NCI-H1092 (cell line): ENCODE data around the gene MAPK8IP1.
"Not testable (repeated sequence)": the region's sequence is repeated elsewhere in the genome, so short reads cannot be mapped to it uniquely, and the experiment has no call there.

Experiments used
- DNase-seq: peaks from one replicate; lab custom pipeline; 2025; lab: John Stamatoyannopoulos, UW

Gene MAPK8IP1

GRCh38 chr11:45890886-45891550 lies 5.6 kb downstream of the MAPK8IP1 start:
- no peak for DNase-seq

DNA sequence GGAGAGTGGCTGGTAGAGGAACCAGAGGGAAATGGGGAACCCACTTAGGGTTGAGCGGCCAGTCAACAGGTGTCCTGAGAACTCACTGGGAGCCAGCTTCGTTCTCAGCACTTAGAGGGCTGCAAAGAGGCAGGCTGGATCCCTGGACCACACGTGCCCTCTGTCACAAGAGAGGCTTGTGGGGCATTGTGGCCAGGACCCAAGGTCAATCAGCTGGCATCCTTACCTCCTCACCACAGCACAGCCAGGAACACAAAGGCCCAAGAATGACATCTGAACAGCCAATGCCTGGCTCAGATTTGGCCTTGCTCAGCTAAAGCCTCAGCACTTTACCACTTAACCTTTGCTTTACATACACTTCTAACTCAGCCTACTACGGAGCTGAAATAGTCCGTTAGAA lies 7.4 kb downstream of the MAPK8IP1 start:
- no peak for DNase-seq

DNA sequence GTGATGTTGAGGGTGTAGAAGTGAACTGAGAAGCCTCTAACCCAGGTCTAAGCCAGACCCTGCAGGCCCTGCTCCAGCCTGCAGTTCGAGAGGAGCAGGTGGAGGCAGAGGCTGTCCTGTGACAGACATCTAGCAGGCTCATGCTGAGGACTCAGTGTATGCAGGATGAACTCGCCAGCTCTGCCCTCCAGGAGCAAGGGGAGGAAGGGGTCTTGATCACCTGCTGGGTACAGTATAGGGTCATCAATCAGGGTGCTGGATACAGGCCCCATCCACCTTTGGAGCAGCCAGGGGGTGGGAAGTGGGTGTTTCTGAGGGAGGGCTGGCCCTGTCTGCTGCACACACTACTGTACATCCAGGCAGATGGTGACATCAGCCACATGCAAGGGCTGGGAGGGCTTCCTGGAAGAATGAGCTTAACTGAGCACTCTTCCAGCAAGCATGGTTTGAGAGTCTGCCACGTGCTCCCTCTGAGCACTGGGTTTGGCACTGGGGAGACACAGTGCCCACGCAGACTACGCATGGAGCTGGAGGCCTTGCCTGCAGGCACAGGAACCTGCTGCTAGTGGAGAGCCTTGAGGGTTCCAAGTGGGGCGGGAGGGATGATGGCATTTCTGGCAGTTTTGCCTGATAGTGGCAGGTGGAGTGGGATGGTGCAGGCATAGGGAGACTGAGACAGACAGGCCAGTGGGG lies 9.2 kb downstream of the MAPK8IP1 start:
- DNase-seq = no peak

GRCh38 chr11:45895553-45896259 lies 10.3 kb downstream of the MAPK8IP1 start:
- DNase-seq = no peak

DNA sequence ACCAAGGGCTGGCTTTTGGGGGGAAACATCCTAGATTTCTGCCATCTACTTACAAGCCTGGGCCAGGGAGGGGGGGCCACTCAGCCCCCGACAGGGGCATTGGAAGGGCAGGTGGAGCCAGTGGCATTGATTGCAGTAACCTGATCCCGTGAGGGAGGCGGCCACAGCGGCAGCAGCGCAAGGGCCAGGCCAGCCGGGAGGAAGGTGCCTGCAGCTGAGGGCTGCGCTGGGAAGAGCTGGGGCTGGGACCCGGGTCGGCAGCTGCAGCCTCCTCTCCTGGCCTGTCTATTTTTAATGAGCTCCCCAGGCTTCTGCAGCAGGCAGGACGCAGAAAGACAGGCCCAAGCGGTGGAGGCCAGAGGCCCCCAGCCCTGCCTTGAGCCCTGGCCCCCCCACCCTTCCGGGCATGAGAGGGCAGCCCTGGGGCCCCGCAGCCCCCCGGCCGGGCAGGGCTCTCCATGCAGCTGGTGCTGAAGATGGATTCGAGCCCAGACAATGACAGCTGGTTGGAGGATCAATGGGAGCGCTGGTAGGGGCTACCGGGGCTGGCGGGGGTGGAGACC lies 11.1 kb downstream of the MAPK8IP1 start:
- DNase-seq = peak; percentile 91

GRCh38 chr11:45897556-45897955 lies 12.1 kb downstream of the MAPK8IP1 start:
- DNase-seq = no peak

- no peak for DNase-seq
These were observed 13.6 kb downstream of the MAPK8IP1 start for GRCh38 chr11:45899086-45899447.

DNA sequence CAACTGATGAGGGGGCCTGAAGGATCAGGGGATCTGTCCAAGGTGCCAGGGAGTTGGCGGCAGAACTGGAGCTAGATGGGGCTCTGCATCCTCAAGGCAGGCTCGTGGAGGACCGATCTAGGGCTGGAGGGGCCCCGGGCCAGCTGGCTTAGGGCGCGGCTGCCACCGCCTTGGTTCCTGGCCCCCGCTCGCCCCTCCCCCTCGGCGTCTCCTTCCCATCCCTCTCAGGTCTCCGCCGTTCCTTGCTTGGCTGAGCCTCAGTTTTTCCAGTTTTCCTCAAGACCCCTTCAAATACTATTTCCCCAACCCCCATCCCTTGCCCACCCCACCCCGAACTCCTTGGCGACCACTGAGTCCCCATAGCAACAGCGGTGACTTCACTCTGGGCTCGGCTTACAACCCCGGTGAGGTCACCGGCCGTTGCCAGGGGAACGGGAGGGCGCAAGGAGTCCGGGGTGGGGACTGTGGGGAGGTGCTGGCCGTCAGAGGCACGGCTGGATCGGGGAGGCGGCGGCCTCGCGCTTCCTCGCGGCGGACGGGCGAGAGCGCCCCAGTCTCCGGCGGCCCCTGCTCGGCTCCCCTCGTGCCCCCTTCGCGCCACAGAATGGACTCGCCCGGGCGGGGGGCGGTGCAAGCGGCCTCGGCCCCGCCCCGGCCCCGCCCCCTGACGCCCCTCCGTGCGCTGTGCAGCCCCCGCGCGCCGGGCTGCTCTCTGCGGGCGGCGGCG lies 14.2 kb downstream of the MAPK8IP1 start:
- DNase-seq = peak; percentile 95

GRCh38 chr11:45900175-45900800 lies 14.8 kb downstream of the MAPK8IP1 start:
- DNase-seq = not testable (repeated sequence)

- peak; percentile 47 for DNase-seq
These were observed 15.6 kb downstream of the MAPK8IP1 start for GRCh38 chr11:45900916-45901617.

DNA sequence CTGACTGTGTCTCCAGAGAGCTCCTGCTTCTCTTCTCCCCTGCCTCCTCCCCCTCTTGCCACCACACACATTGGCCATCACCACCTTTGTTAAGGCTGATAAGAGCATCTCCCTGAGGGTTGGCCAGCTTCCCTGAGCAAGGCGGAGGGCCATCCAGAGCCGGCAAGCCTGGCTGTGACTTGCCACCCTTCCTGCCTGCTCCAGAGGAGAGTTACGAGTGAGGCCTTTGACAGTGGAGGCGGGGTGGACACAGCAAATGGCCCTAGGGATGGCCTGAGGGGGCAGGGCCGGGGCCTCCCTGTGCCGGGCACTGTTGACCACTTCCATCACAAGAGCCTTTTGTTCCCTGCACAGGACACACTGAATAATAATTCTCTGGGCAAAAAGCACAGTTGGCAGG lies 16.2 kb downstream of the MAPK8IP1 start:
- no peak for DNase-seq

DNA sequence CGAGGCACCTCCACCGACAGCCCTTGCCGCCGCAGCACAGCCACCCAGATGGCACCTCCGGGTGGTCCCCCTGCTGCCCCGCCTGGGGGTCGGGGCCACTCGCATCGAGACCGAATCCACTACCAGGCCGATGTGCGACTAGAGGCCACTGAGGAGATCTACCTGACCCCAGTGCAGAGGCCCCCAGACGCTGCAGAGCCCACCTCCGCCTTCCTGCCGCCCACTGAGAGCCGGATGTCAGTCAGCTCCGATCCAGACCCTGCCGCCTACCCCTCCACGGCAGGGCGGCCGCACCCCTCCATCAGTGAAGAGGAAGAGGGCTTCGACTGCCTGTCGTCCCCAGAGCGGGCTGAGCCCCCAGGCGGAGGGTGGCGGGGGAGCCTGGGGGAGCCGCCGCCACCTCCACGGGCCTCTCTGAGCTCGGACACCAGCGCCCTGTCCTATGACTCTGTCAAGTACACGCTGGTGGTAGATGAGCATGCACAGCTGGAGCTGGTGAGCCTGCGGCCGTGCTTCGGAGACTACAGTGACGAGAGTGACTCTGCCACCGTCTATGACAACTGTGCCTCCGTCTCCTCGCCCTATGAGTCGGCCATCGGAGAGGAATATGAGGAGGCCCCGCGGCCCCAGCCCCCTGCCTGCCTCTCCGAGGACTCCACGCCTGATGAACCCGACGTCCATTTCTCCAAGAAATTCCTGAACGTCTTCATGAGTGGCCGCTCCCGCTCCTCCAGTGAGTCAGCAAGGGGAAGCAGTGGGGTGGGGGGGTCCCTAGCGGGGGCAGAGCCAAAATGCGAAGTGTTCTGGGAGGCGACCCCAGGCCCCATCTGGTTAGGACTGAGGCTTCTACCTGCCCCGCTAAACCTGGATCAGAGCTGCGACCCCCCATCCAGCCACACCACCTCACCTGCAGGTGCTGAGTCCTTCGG lies 17.3 kb downstream of the MAPK8IP1 start:
- DNase-seq = no peak

DNA sequence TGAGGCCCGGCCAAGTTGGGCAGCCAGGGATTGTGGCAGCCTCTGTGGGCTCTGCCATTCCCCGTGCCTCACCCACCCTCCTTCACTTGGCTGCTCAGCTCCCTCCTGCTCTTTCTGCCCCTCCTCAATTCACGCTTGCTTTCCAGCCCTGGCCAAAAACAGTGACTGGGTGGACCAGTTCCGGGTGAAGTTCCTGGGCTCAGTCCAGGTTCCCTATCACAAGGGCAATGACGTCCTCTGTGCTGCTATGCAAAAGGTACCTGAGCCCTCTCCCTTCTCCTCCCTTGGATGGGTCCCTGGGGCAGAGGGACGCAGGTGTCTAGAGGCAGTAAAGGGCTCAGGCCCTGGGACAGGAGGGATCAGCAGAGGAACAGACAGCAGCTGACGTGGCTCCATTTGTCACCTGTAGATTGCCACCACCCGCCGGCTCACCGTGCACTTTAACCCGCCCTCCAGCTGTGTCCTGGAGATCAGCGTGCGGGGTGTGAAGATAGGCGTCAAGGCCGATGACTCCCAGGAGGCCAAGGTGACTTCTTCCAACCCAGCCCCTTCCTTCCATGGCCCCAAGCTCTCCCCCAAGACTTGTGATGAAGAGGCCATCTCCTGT lies 19.0 kb downstream of the MAPK8IP1 start:
- DNase-seq = no peak

- DNase-seq = no peak
These were observed 19.6 kb downstream of the MAPK8IP1 start for GRCh38 chr11:45905095-45905494.

GRCh38 chr11:45905576-45905975 lies 20.1 kb downstream of the MAPK8IP1 start:
- DNase-seq = not testable (repeated sequence)

- DNase-seq = no peak
These were observed 20.7 kb downstream of the MAPK8IP1 start for GRCh38 chr11:45906096-45906682.

DNA sequence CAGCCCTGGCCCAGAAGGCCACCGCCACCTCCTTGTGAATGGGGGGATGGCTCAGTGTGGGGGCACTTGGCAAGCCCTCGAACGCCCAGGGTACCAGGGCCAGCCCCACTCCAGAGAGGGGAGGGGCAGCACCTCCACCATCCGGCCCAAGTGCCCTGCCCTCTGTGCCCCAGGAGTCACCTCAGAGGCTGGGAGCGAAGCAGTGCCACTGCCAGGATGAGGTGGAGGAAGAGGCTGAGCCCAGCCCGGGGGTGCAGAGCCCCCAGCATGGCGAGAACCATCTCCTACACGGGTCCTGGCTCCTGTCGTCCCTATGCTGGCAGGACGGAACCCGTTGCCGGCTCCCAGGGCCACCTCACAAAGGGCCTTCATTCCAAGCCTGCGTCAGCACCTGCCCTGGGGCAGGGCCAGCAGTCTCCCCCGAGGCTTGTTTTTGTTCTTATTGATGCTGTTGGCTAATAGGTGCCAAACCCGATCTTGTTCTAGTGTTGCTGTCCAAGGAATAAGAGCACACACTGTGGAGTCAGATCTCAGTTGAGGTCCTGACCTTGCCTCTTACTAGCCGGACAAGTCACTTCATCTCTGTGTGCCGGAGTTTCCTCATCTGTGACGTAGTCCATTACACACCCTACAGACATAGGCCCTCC lies 21.6 kb downstream of the MAPK8IP1 start, which contains the start of gene FREY1:
Gene FREY1 (minus strand): TSS at position 307 of the 647 bp plus-strand sequence. CDS start 26 bp downstream, at position 281.
- no peak for DNase-seq

GRCh38 chr11:45907911-45908370 lies 22.5 kb downstream of the MAPK8IP1 start:
- no peak for DNase-seq
